Measurements from ENCODE around the gene CYP39A1. TPM values are rescaled to one million over a fixed set of nuclear protein-coding genes. Genes with fewer than 3 reads are reported as not detected.

CYP39A1 gene
- total RNA-seq, 1 donor, result 4.3 TPM

DNA sequence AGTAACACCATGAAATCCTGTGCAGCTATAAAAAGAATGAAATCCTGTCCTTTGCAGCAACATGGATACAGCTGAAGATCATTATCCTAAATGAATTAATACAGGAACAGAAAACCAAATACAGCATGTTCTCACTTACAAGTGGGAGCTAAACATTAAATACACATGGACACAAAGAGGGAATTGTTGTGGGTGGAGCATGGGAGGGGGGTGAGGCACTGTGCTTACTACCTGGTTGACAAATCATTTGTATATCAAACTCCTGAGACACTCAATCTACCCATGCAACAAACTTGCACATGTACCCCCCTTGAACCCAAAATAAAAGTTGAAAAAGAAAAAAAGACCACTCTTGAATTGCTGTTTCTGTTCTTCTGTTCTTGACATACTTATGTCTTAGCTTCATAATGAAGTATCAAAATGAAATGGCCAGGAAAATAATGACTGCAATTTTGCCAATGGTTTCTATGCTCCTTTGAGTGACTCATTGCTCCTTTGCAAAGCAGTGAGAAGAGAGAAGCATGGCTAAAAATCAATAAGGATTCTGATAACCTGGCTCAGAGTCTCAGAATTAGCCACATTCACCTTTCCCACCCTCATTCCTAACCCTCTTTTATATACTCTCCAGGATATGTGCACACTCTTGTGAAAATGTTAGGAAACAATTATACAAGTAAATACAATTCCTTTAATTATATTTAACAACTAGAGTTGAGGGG, 71.0 kb downstream of the CYP39A1 start:
- H3K4me2 ChIP-seq (ENCODE audit: insufficient read depth, low read length), result no peak overlapping the region
- H3K9me3 ChIP-seq (ENCODE audit: low read depth, low read length), result no peaks in the 10 kb centered on the region
- H3K27me3 ChIP-seq (ENCODE audit: insufficient read depth, low read length), result no peaks in the 10 kb centered on the region
- H3K4me1 ChIP-seq (ENCODE audit: insufficient read depth, low read length), result no peaks in the 10 kb centered on the region
- DNase-seq (ENCODE audit: insufficient read length, low spot score, missing footprints), result no peak
- H3K79me2 ChIP-seq (ENCODE audit: insufficient read depth, low read length), result no peaks in the 10 kb centered on the region
- no peak overlapping the region for H3K27ac ChIP-seq (ENCODE audit: low read depth, low read length)
- no peaks in the 10 kb centered on the region for H4K20me1 ChIP-seq (ENCODE audit: insufficient read depth, low read length)
- TF ChIP-seq, protein P1, sequence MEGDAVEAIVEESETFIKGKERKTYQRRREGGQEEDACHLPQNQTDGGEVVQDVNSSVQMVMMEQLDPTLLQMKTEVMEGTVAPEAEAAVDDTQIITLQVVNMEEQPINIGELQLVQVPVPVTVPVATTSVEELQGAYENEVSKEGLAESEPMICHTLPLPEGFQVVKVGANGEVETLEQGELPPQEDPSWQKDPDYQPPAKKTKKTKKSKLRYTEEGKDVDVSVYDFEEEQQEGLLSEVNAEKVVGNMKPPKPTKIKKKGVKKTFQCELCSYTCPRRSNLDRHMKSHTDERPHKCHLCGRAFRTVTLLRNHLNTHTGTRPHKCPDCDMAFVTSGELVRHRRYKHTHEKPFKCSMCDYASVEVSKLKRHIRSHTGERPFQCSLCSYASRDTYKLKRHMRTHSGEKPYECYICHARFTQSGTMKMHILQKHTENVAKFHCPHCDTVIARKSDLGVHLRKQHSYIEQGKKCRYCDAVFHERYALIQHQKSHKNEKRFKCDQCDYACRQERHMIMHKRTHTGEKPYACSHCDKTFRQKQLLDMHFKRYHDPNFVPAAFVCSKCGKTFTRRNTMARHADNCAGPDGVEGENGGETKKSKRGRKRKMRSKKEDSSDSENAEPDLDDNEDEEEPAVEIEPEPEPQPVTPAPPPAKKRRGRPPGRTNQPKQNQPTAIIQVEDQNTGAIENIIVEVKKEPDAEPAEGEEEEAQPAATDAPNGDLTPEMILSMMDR (IDR thresholded peaks at IDR 0.05; ENCODE audit: extremely low read depth, low read depth, low read length), result no peak
- H3K36me3 ChIP-seq (ENCODE audit: insufficient read depth, low read length), result no peaks in the 10 kb centered on the region
- no peak overlapping the region for H3K4me3 ChIP-seq (ENCODE audit: insufficient read depth, low read length)
- no peak overlapping the region for H2AFZ ChIP-seq (ENCODE audit: low read length)

GRCh38 chr6:46575530-46575929, 77.1 kb downstream of the CYP39A1 start:
- no peak overlapping the region for H3K4me2 ChIP-seq (ENCODE audit: insufficient read depth, low read length)
- H3K27me3 ChIP-seq (ENCODE audit: insufficient read depth, low read length), result no peaks in the 10 kb centered on the region
- no peaks in the 10 kb centered on the region for H3K36me3 ChIP-seq (ENCODE audit: insufficient read depth, low read length)
- no peak overlapping the region for H2AFZ ChIP-seq (ENCODE audit: low read length)
- no peak for DNase-seq (ENCODE audit: insufficient read length, low spot score, missing footprints)
- no peaks in the 10 kb centered on the region for H3K4me1 ChIP-seq (ENCODE audit: insufficient read depth, low read length)
- H4K20me1 ChIP-seq (ENCODE audit: insufficient read depth, low read length), result no peaks in the 10 kb centered on the region
- H3K9me3 ChIP-seq (ENCODE audit: low read depth, low read length), result no peaks in the 10 kb centered on the region
- H3K4me3 ChIP-seq (ENCODE audit: insufficient read depth, low read length), result no peak overlapping the region
- TF ChIP-seq, protein P1 (IDR thresholded peaks at IDR 0.05; ENCODE audit: extremely low read depth, low read depth, low read length), result no peak
- no peak overlapping the region for H3K27ac ChIP-seq (ENCODE audit: low read depth, low read length)
- no peaks in the 10 kb centered on the region for H3K79me2 ChIP-seq (ENCODE audit: insufficient read depth, low read length)

GRCh38 chr6:46573140-46573539, 79.5 kb downstream of the CYP39A1 start:
- Histone ChIP-seq H3K27ac (ENCODE audit: low read depth, low read length) (no peak overlapping the region), H3K9me3 (ENCODE audit: low read depth, low read length) (no peaks in the 10 kb centered on the region), H3K36me3 (ENCODE audit: insufficient read depth, low read length) (no peaks in the 10 kb centered on the region), H3K4me3 (ENCODE audit: insufficient read depth, low read length) (no peak overlapping the region), H3K27me3 (ENCODE audit: insufficient read depth, low read length) (no peaks in the 10 kb centered on the region), H3K4me1 (ENCODE audit: insufficient read depth, low read length) (no peaks in the 10 kb centered on the region), H3K79me2 (ENCODE audit: insufficient read depth, low read length) (no peaks in the 10 kb centered on the region), H2AFZ (ENCODE audit: low read length) (no peak overlapping the region), H4K20me1 (ENCODE audit: insufficient read depth, low read length) (no peaks in the 10 kb centered on the region), H3K4me2 (ENCODE audit: insufficient read depth, low read length) (no peak overlapping the region)
- DNase-seq (ENCODE audit: insufficient read length, low spot score, missing footprints), result no peak
- TF ChIP-seq, protein P1 (IDR thresholded peaks at IDR 0.05; ENCODE audit: extremely low read depth, low read depth, low read length), result no peak

GRCh38 chr6:46565531-46565930, 87.1 kb downstream of the CYP39A1 start:
- no peak for DNase-seq (ENCODE audit: insufficient read length, low spot score, missing footprints)
- Histone ChIP-seq H2AFZ (ENCODE audit: low read length) (no peak overlapping the region), H3K36me3 (ENCODE audit: insufficient read depth, low read length) (no peaks in the 10 kb centered on the region), H3K9me3 (ENCODE audit: low read depth, low read length) (no peaks in the 10 kb centered on the region), H3K4me1 (ENCODE audit: insufficient read depth, low read length) (no peaks in the 10 kb centered on the region), H3K79me2 (ENCODE audit: insufficient read depth, low read length) (no peaks in the 10 kb centered on the region), H4K20me1 (ENCODE audit: insufficient read depth, low read length) (no peaks in the 10 kb centered on the region), H3K4me3 (ENCODE audit: insufficient read depth, low read length) (no peak overlapping the region), H3K27me3 (ENCODE audit: insufficient read depth, low read length) (no peaks in the 10 kb centered on the region), H3K4me2 (ENCODE audit: insufficient read depth, low read length) (no peak overlapping the region), H3K27ac (ENCODE audit: low read depth, low read length) (no peak overlapping the region)
- TF ChIP-seq, protein P1 (IDR thresholded peaks at IDR 0.05; ENCODE audit: extremely low read depth, low read depth, low read length), result no peak
